Lung (tissue), 12 donors: ENCODE results near the gene SEPTIN1. TPM values are rescaled to one million over a fixed set of nuclear protein-coding genes. Genes with fewer than 3 reads are reported as not detected.
"Not testable (repeated sequence)": the region's sequence is repeated elsewhere in the genome, so short reads cannot be mapped to it uniquely, and the experiment has no call there.

Source experiments
- ATAC-seq: fragments of 200-7000 bp; cut with Tn5 transposase; one replicate; pipeline ENCODE4 v1.9.1; 2020; ENCODE audit warnings: moderate number of reproducible peaks; ENCODE audit not compliant: insufficient read depth, low FRiP score
- DNase-seq, 3 donors: peaks; one replicate each; pipeline ENCODE4 v3.0.0-alpha.2; 2013 to 2017
- H3K27ac ChIP-seq, 2 donors: one replicate each; pipeline ENCODE4 v1.5.1; 2013; ENCODE audit warnings: mild to moderate bottlenecking in 2 of 2, moderate library complexity in 2 of 2, control low read depth in 1 of 2, inconsistent platforms in 1 of 2, low read depth in 1 of 2, low read length in 1 of 2
- H3K27me3 ChIP-seq, 3 donors: one replicate each; pipeline ENCODE4 v1.5.1; 2013; ENCODE audit warnings: low read length in 2 of 3; ENCODE audit not compliant: control insufficient read depth in 3 of 3, insufficient read depth in 3 of 3
- H3K36me3 ChIP-seq, 4 donors: one replicate each; pipeline ENCODE4 v1.5.1; 2013; ENCODE audit warnings: low read length in 4 of 4, mild to moderate bottlenecking in 1 of 4, moderate library complexity in 1 of 4; ENCODE audit not compliant: control insufficient read depth in 4 of 4, insufficient read depth in 4 of 4
- H3K4me1 ChIP-seq, 5 donors: one replicate each; pipeline ENCODE4 v1.5.1; 2013; ENCODE audit warnings: low read length in 5 of 5, mild to moderate bottlenecking in 2 of 5, moderate library complexity in 1 of 5; ENCODE audit not compliant: control insufficient read depth in 5 of 5, insufficient read depth in 5 of 5
- H3K4me3 ChIP-seq: one replicate; pipeline ENCODE4 v1.5.1; 2013; ENCODE audit warnings: mild to moderate bottlenecking, control low read depth, moderate library complexity
- H3K9ac ChIP-seq, 2 donors: one replicate each; pipeline ENCODE4 v1.5.1; 2013; ENCODE audit warnings: low read length in 2 of 2, control low read depth in 1 of 2; ENCODE audit not compliant: insufficient read depth in 1 of 2
- H3K9me3 ChIP-seq, 4 donors: one replicate each; pipeline ENCODE4 v1.5.1; 2013; ENCODE audit warnings: low read length in 3 of 4, mild to moderate bottlenecking in 1 of 4, moderate library complexity in 1 of 4; ENCODE audit not compliant: control insufficient read depth in 4 of 4, insufficient read depth in 3 of 4
- CTCF ChIP-seq: IDR thresholded peaks from 2 replicates; pipeline ENCODE4 v1.5.1; 2012; ENCODE audit warnings: mild to moderate bottlenecking; ENCODE audit errors: control extremely low read depth, extremely low read depth
- WGBS, 2 donors: extraction: QIAGEN DNeasy Blood & Tissue Kit; methylation state at CpG; one replicate each; pipeline ENCODE4 v1.1.7; 2013; 5-methylcytosine and 5-hydroxymethylcytosine counted together
- polyA plus RNA-seq, 2 donors: library from polyadenylated mRNA; stranded (reverse); fragments of 200-250 nt; gene quantifications; one replicate each; pipeline ENCODE4 v1.2.1, GENCODE V29; 2013
- total RNA-seq, 2 donors: library from RNA; depleted of rRNA in 1 of 2; stranded (reverse); fragments of >200 nt in 1 of 2; gene quantifications; one replicate each; pipeline ENCODE4 v1.2.1, GENCODE V29; 2014 to 2021
- donor health status: control.
- donor health status: control.
- donor health status: Bipolar disorder and iron deficiency.
- donor health status: healthy.
- donor health status: DM: yes; HTN: yes; CAD: no.

Gene SEPTIN1
- total and polyA plus RNA-seq, 4 donors = 3.3 to 7.3 (median 5.2) TPM

- no peak for ATAC-seq
- H3K9me3 ChIP-seq = no peaks in the 10 kb centered on the region
- WGBS, 2 donors = 92 to 95% methylated on average over 31 to 32 of the region's 32 CpGs
Observed at GRCh38 chr16:30342751-30343490, 39.4 kb downstream of the SEPTIN1 start.

GRCh38 chr16:30341971-30342370 is 40.4 kb downstream of the SEPTIN1 start:
- DNase-seq, H3K27ac ChIP-seq, H3K9ac ChIP-seq, H3K27me3 ChIP-seq, H3K36me3 ChIP-seq, ATAC-seq, H3K4me1 ChIP-seq, H3K9me3 ChIP-seq, H3K4me3 ChIP-seq: not testable (repeated sequence)
- WGBS, 2 donors = 92 to 98% methylated on average over 8 of the region's 8 CpGs

More at GRCh38 chr16:30342751-30343490, 39.4 kb downstream of the SEPTIN1 start:
- Histone ChIP-seq H3K4me1 (no peaks in the 10 kb centered on the region), H3K36me3 (peaks cover 0 to 1% (median 0%) of the 10 kb centered on the region in 4 donors), H3K27ac (no peak overlapping the region), H3K4me3 (no peak overlapping the region), H3K9ac (no peak overlapping the region), H3K27me3 (no peaks in the 10 kb centered on the region)
- DNase-seq = no peak
- TF ChIP-seq CTCF = no peak

DNA sequence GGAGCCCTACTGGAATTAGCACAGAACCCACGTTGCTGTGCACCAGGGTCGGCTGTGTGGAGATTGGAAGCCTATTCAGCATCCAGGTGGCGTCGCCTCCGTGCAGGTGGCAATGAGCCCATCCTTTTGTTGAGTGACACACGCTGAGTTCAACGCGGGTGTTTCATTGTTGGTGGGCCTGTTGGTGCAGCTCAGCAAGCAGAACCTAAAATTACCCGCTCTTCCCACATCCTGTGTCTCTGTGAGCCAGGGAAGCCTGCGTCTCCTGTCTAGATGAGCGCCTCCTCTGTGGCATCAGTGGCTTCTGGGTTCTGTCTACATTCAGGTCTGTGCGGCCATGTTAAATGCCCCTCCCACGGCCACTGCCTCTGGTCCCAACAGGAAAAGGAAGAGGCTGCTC is 41.7 kb downstream of the SEPTIN1 start:
- WGBS, 2 donors = 87 to 90% methylated on average over 13 of the region's 13 CpGs
- Histone ChIP-seq H3K36me3 (peaks cover 0 to 1% (median 0%) of the 10 kb centered on the region in 4 donors), H3K27me3 (no peaks in the 10 kb centered on the region), H3K9me3 (no peaks in the 10 kb centered on the region), H3K4me1 (peaks cover 0 to 5% (median 2%) of the 10 kb centered on the region in 5 donors), H3K9ac (no peak overlapping the region), H3K27ac (no peak overlapping the region), H3K4me3 (no peak overlapping the region)
- TF ChIP-seq CTCF = no peak
- ATAC-seq (no peak), DNase-seq (no peak)

- not testable (repeated sequence) for H3K27me3 ChIP-seq, H3K4me3 ChIP-seq, ATAC-seq, H3K9me3 ChIP-seq, H3K36me3 ChIP-seq, H3K27ac ChIP-seq, H3K9ac ChIP-seq, H3K4me1 ChIP-seq, DNase-seq
- 86 to 95% methylated on average over 3 to 5 of the region's 5 CpGs for WGBS, 2 donors
Observed at GRCh38 chr16:30338715-30339114, 43.6 kb downstream of the SEPTIN1 start.

GRCh38 chr16:30337964-30338357 is 44.4 kb downstream of the SEPTIN1 start:
- not testable (repeated sequence) for DNase-seq, H3K9ac ChIP-seq
- WGBS, 2 donors = 89 to 99% methylated on average over 10 of the region's 10 CpGs

More at GRCh38 chr16:30337964-30338357, 44.4 kb downstream of the SEPTIN1 start:
- not testable (repeated sequence) for H3K9me3 ChIP-seq, H3K36me3 ChIP-seq, H3K4me1 ChIP-seq, H3K27me3 ChIP-seq, H3K27ac ChIP-seq, ATAC-seq, H3K4me3 ChIP-seq
